WTC11 (cell line): Measurements from ENCODE around the gene LRRFIP2.

ENCODE experiments used
- ATF1 ChIP-seq: sonication (generic); formaldehyde crosslinking; IDR thresholded peaks from 2 replicates; pipeline ENCODE4 v1.8.1; 2023; ENCODE audit warnings: mild to moderate bottlenecking, moderate library complexity, missing genetic modification reagents
- ESRRA ChIP-seq: sonication (generic); formaldehyde crosslinking; IDR thresholded peaks from 2 replicates; pipeline ENCODE4 v1.8.1; 2022; ENCODE audit warnings: mild to moderate bottlenecking, missing genetic modification reagents, borderline replicate concordance
- FOXJ3 ChIP-seq: sonication (generic); formaldehyde crosslinking; IDR thresholded peaks from 2 replicates; pipeline ENCODE4 v1.9.0; 2021; ENCODE audit warnings: missing genetic modification reagents, mild to moderate bottlenecking, borderline replicate concordance
- RELA ChIP-seq: sonication (generic); formaldehyde crosslinking; IDR thresholded peaks from 2 replicates; pipeline ENCODE4 v1.8.1; 2022; ENCODE audit warnings: missing genetic modification reagents, mild to moderate bottlenecking, borderline replicate concordance
- SMAD3 ChIP-seq: sonication (generic); formaldehyde crosslinking; IDR thresholded peaks from 2 replicates; pipeline ENCODE4 v1.8.0; 2022; ENCODE audit warnings: missing genetic modification reagents, mild to moderate bottlenecking, borderline replicate concordance
- SP1 ChIP-seq: sonication (generic); formaldehyde crosslinking; conservative IDR thresholded peaks from 2 replicates; pipeline ENCODE4 v1.8.1; 2022; ENCODE audit warnings: missing genetic modification reagents
- USF1 ChIP-seq: sonication (generic); formaldehyde crosslinking; IDR thresholded peaks from 2 replicates; pipeline ENCODE4 v1.8.0; 2022; ENCODE audit warnings: mild to moderate bottlenecking, missing genetic modification reagents
- ZNF281 ChIP-seq: sonication (generic); formaldehyde crosslinking; IDR thresholded peaks from 2 replicates; pipeline ENCODE4 v1.8.0; 2023; ENCODE audit warnings: mild to moderate bottlenecking, missing genetic modification reagents
- TF ChIP-seq, protein P1 (sequence below): fragments of 200-600 bp; IDR thresholded peaks from 2 replicates; pipeline ENCODE4 v1.8.0; 2022; ENCODE audit warnings: antibody characterized with exemption

DNA sequence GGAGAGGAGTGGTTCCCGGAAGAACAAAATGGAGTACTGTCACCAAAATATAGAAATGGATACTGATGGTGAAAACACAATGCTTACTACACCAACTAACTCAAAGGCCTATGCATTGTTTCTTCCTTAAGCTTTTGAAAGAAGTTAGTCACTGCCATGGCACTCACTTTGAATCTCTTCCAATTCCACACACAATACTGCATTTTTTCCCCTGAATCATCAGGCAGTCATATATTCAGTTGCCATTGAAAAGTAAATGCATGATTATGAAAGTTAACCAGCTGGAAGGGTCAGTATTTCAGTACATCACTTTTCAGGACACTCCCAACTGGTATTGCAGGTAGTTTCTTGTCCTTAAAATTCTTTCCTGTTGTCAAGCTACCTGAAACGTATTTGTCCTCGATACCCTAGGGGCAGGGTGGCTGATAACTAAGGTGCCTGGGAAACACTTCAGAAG lies 9.0 kb upstream of the LRRFIP2 start:
- no peak for TF ChIP-seq ESRRA (CRISPR knock-in tag)
- TF ChIP-seq, protein P1, sequence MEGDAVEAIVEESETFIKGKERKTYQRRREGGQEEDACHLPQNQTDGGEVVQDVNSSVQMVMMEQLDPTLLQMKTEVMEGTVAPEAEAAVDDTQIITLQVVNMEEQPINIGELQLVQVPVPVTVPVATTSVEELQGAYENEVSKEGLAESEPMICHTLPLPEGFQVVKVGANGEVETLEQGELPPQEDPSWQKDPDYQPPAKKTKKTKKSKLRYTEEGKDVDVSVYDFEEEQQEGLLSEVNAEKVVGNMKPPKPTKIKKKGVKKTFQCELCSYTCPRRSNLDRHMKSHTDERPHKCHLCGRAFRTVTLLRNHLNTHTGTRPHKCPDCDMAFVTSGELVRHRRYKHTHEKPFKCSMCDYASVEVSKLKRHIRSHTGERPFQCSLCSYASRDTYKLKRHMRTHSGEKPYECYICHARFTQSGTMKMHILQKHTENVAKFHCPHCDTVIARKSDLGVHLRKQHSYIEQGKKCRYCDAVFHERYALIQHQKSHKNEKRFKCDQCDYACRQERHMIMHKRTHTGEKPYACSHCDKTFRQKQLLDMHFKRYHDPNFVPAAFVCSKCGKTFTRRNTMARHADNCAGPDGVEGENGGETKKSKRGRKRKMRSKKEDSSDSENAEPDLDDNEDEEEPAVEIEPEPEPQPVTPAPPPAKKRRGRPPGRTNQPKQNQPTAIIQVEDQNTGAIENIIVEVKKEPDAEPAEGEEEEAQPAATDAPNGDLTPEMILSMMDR = no peak
- TF ChIP-seq SP1 (CRISPR knock-in tag) = no peak
- no peak for TF ChIP-seq RELA (CRISPR knock-in tag)
- TF ChIP-seq SMAD3 (CRISPR knock-in tag) = no peak
- TF ChIP-seq FOXJ3 = no peak
- no peak for TF ChIP-seq ATF1 (CRISPR knock-in tag)
- no peak for TF ChIP-seq USF1 (CRISPR knock-in tag)
- no peak for TF ChIP-seq ZNF281
